Spleen (tissue), 11 donors: ENCODE results near the gene BTG2. TPM values are rescaled to one million over a fixed set of nuclear protein-coding genes. Genes with fewer than 3 reads are reported as not detected.

Source experiments
- DNase-seq: peaks from one replicate; pipeline ENCODE4 v3.0.0-alpha.2; 2020
- H3K27ac ChIP-seq, 8 donors: fragments of 200-600 bp; sonication (generic) in 7 of 8; 1 replicate in 4 of 8; 2 replicates in 4 of 8; pipeline versions ENCODE4 v1.5.0 to v1.8.0; 2016 to 2021; ENCODE audit warnings: inconsistent platforms in 4 of 8, mild to moderate bottlenecking in 4 of 8, moderate library complexity in 1 of 8
- H3K27me3 ChIP-seq, 7 donors: fragments of 200-600 bp; sonication (generic) in 6 of 7; replicated peaks in 1 of 7; 1 replicate in 4 of 7; 2 replicates in 3 of 7; pipeline versions ENCODE4 v1.5.0 to v1.8.0; 2016 to 2021; ENCODE audit warnings: inconsistent platforms in 3 of 7, mild to moderate bottlenecking in 1 of 7
- H3K36me3 ChIP-seq, 6 donors: fragments of 200-600 bp; sonication (generic) in 5 of 6; 1 replicate in 4 of 6; 2 replicates in 2 of 6; pipeline versions ENCODE4 v1.5.0 to v1.8.0; 2016 to 2021; ENCODE audit warnings: inconsistent platforms in 2 of 6
- H3K4me1 ChIP-seq, 6 donors: fragments of 200-600 bp; sonication (generic) in 5 of 6; 1 replicate in 3 of 6; 2 replicates in 3 of 6; pipeline versions ENCODE4 v1.5.0 to v1.8.0; 2016 to 2021; ENCODE audit warnings: inconsistent platforms in 3 of 6
- H3K4me3 ChIP-seq, 8 donors: fragments of 200-600 bp; sonication (generic) in 7 of 8; 1 replicate in 4 of 8; 2 replicates in 4 of 8; pipeline versions ENCODE4 v1.5.0 to v1.8.0; 2016 to 2021; ENCODE audit warnings: inconsistent platforms in 4 of 8, mild to moderate bottlenecking in 4 of 8, moderate library complexity in 2 of 8
- H3K9me3 ChIP-seq, 8 donors: fragments of 200-600 bp; sonication (generic) in 7 of 8; 1 replicate in 4 of 8; 2 replicates in 4 of 8; pipeline versions ENCODE4 v1.5.0 to v1.8.0; 2016 to 2021; ENCODE audit warnings: inconsistent platforms in 4 of 8
- POLR2A ChIP-seq, 3 donors: fragments of 450-650 bp; IDR thresholded peaks; one replicate each; pipeline ENCODE4 v1.5.1; 2017; ENCODE audit warnings: antibody characterized with exemption in 3 of 3, mild to moderate bottlenecking in 1 of 3
- POLR2AphosphoS5 ChIP-seq, 3 donors: sonication (generic); formaldehyde crosslinking; IDR thresholded peaks; one replicate each; pipeline ENCODE4 v1.5.1; 2017; ENCODE audit warnings: antibody characterized with exemption in 3 of 3
- WGBS, 5 donors: extraction: QIAGEN DNeasy Blood & Tissue Kit in 3 of 5; methylation state at CpG; one replicate each; pipeline versions ENCODE4 v1.1.5 to v1.1.7; 2013 to 2018; 5-methylcytosine and 5-hydroxymethylcytosine counted together
- intact Hi-C: fragments of 100-400 bp; cut with DNase I; formaldehyde crosslinking; loops from one replicate; pipeline ENCODE4 v1.15.0; 2023; ENCODE audit warnings: low total_unique reads
- polyA plus RNA-seq, 3 donors: library from polyadenylated mRNA; stranded (reverse); fragments of 200-250 nt; gene quantifications; one replicate each; pipeline ENCODE4 v1.2.1, GENCODE V29; 2013
- total RNA-seq, 7 donors: library from RNA; depleted of rRNA in 3 of 7; stranded (reverse); fragments of >200 nt in 3 of 7; fragmentation: NEBNext Ultra II Directional in 4 of 7; extraction: Animal tissue kit (Norgen Biotek cat#: 25700) in 4 of 7; gene quantifications; one replicate each; pipeline versions ENCODE4 v1.1.0 to v1.2.1, GENCODE V29; 2016 to 2021
- TF ChIP-seq, protein P1 (sequence below), 11 experiments: fragments of 200-600 bp in 7 of 11; fragments of 450-650 bp in 4 of 11; sonication (generic) in 4 of 11; IDR thresholded peaks in 8 of 11; conservative IDR thresholded peaks in 3 of 11; 1 replicate in 7 of 11; 2 replicates in 4 of 11; pipeline versions ENCODE4 v1.4.0 to v1.8.0; 2016 to 2021; ENCODE audit warnings: antibody characterized with exemption in 11 of 11, inconsistent platforms in 4 of 11, mild to moderate bottlenecking in 1 of 11
- donor health status: healthy with polysubstance abuse.
- donor health status: DM: no; HTN: no; CAD: no; lungs with moderate emphysema.
- donor health status: DM: no; HTN: no; CAD: no.
- donor health status: Bipolar disorder and iron deficiency.
- donor health status: healthy.
- donor health status: DM: no; HTN: no; CAD: no.
- donor health status: DM: yes; HTN: yes; CAD: no.

Gene BTG2
- total and polyA plus RNA-seq, 10 donors: 55.5 to 186 (median 124) TPM

DNA sequence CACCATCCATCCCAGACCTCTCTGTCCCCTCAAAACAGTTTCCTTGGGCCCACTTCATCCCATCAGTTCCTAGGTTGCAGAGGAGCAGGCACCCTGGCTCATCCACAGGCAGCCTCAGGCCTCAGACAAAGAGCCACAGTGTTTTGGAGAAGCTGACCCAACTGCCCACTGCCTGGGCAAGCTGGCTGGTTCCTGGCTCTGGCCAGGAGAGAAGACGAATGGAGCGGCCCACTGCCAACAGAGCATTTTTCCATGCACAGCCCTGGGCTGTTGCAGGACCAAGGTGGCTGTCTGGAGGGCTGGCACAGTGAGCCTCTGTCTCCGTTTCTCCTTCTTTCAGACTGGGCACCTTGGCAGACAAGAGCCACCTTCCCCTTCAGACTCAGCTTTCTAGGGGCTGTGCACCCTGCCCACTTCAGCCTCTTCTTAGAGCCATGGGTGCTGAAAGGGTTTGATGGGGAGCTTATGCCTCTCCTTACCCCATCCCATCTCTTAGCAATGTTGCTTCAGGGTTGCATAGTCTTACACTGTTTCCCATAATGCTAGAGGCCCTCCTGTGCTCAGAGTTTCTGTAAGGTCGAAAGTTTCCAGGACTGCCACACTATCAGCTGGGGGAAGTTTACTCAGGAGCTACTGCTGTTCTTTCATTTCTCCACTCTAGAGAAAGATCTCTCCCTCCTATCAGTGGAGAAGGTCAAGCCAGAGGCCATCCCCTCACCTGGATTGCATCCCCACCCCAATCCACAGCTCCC is 44.6 kb downstream of the BTG2 start:
- H3K27ac ChIP-seq: peak overlapping the region in 2 of 8 donors; percentile 33 to 50
- intact Hi-C loops: loop anchor here (10.0 kb wide), 1 partner anchor 355 kb away; no protein-coding TSS in a partner anchor
- DNase-seq: no peak
- no peak for TF ChIP-seq POLR2A (IDR thresholded peaks at IDR 0.05)
- TF ChIP-seq, protein P1, sequence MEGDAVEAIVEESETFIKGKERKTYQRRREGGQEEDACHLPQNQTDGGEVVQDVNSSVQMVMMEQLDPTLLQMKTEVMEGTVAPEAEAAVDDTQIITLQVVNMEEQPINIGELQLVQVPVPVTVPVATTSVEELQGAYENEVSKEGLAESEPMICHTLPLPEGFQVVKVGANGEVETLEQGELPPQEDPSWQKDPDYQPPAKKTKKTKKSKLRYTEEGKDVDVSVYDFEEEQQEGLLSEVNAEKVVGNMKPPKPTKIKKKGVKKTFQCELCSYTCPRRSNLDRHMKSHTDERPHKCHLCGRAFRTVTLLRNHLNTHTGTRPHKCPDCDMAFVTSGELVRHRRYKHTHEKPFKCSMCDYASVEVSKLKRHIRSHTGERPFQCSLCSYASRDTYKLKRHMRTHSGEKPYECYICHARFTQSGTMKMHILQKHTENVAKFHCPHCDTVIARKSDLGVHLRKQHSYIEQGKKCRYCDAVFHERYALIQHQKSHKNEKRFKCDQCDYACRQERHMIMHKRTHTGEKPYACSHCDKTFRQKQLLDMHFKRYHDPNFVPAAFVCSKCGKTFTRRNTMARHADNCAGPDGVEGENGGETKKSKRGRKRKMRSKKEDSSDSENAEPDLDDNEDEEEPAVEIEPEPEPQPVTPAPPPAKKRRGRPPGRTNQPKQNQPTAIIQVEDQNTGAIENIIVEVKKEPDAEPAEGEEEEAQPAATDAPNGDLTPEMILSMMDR (IDR thresholded peaks at IDR 0.05 in 8 of 11, conservative IDR thresholded peaks at IDR 0.05 in 3 of 11): no peak
- no peak for TF ChIP-seq POLR2AphosphoS5 (IDR thresholded peaks at IDR 0.05)
- H3K27me3 ChIP-seq: peaks cover 0 to 40% (median 0%) of the 10 kb centered on the region in 7 donors
- H3K36me3 ChIP-seq: no peaks in the 10 kb centered on the region
- WGBS, 5 donors: 83 to 89% (median 84%) methylated on average over 4 of the region's 4 CpGs
- peaks cover 0 to 20% (median 5%) of the 10 kb centered on the region in 6 donors for H3K4me1 ChIP-seq
- H3K4me3 ChIP-seq: peak overlapping the region in 1 of 8 donors; percentile 33
- no peaks in the 10 kb centered on the region for H3K9me3 ChIP-seq

DNA sequence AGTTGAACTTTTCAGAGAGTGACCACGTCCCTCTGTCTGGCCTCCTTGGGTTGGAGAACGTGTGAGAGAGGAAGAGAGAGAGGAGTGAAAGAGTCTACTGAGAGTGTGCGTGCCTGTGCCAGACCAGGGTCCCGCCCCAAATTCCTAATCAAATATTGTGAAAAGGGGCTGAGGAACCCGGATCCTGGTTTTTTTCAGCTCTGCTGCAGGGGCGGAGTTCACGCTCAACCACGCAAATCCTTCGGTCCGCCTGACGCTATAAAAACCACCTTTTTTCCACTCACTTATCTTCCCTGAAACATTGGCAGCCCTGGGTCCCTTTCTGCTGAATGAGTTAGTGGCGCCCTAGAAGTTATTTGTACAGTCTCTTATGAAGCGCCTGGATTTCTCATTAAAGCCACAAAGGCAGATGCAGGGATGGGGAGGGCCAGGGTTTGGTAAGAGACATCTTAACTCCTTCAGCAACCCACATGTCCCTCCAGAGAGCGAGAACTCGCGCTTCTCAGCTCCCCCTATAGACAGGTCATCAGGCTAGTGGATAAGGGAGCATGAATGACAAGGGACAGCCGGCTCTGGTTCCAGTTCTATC is 45.8 kb downstream of the BTG2 start, which contains the start of gene FMOD:
FMOD (minus strand) TSS at position 86 of the 589 bp plus-strand sequence. CDS start 2,852 bp downstream, outside the sequence.
- 19 to 47% (median 32%) methylated on average over 13 to 17 of the region's 17 CpGs for WGBS, 5 donors
- DNase-seq: no peak
- intact Hi-C loops: no loop called here
- H3K9me3 ChIP-seq: no peaks in the 10 kb centered on the region
- H3K4me3 ChIP-seq: peak within 1 kb of the TSS in 2 of 8 donors; percentile 17 to 33
- H3K4me1 ChIP-seq: peaks cover 0 to 17% (median 5%) of the 10 kb centered on the region in 6 donors
- TF ChIP-seq, protein P1 (IDR thresholded peaks at IDR 0.05 in 8 of 11, conservative IDR thresholded peaks at IDR 0.05 in 3 of 11): no peak
- TF ChIP-seq POLR2AphosphoS5 (IDR thresholded peaks at IDR 0.05) (peak in 1 of 3 donors; percentile 15), POLR2A (IDR thresholded peaks at IDR 0.05) (no peak)
- peak within 1 kb of the TSS in 4 of 8 donors; percentile 47 to 59 (median 53) for H3K27ac ChIP-seq
- H3K36me3 ChIP-seq: no peaks in the 10 kb centered on the region
- peaks cover 0 to 45% (median 0%) of the 10 kb centered on the region in 7 donors for H3K27me3 ChIP-seq

DNA sequence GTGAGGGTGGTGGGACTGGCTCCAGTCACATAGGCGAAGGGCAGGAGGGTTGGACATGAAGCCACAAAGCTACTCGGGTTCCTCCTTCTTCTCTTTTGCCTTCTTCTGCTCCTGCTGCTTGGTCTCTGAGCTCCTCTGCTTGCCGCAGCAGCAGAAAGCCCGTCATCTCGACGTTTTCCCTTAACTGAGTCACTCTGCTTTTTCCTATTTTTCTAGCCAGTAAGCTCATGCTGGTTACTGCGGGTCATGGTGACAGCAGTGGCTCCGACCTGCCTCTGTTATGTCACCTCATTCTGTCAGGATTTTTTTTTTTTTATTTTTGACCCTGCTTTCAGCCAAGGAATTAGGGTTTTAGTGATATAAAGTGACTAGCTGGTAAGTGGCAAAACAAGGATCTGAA is 48.2 kb downstream of the BTG2 start:
- Histone ChIP-seq H3K27me3 (peaks cover 0 to 34% (median 0%) of the 10 kb centered on the region in 7 donors), H3K9me3 (peaks cover 0 to 10% (median 4%) of the 10 kb centered on the region in 8 donors), H3K36me3 (no peaks in the 10 kb centered on the region), H3K4me1 (peaks cover 0 to 13% (median 3%) of the 10 kb centered on the region in 6 donors), H3K27ac (no peak overlapping the region), H3K4me3 (no peak overlapping the region)
- 71 to 78% (median 75%) methylated on average over 8 of the region's 8 CpGs for WGBS, 5 donors
- DNase-seq: no peak
- intact Hi-C loops: no loop called here
- TF ChIP-seq POLR2AphosphoS5 (IDR thresholded peaks at IDR 0.05) (no peak), POLR2A (IDR thresholded peaks at IDR 0.05) (no peak)
- TF ChIP-seq, protein P1 (IDR thresholded peaks at IDR 0.05 in 8 of 11, conservative IDR thresholded peaks at IDR 0.05 in 3 of 11): no peak

DNA sequence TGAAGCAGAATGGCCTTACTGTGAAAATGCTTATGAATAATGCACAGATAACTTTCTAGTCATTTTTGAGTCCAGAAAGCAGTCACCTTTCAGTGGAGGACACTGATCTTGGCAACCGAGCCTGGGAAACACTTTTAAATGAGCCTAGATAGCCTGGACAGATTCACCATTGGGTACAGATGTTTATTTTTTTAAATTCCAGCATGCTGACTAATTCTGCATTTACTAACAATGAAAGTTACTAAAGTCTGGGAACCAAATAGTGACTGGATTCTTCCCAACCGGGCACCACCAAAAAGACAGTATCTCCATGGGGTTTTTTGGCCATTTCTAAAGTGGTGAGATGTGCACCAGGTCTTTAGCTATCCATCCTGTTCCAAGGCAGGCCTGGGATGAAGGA is 48.9 kb downstream of the BTG2 start:
- no peak overlapping the region for H3K27ac ChIP-seq
- intact Hi-C loops: no loop called here
- TF ChIP-seq POLR2A (IDR thresholded peaks at IDR 0.05) (no peak), POLR2AphosphoS5 (IDR thresholded peaks at IDR 0.05) (no peak)
- TF ChIP-seq, protein P1 (IDR thresholded peaks at IDR 0.05 in 8 of 11, conservative IDR thresholded peaks at IDR 0.05 in 3 of 11): no peak
- H3K4me1 ChIP-seq: peaks cover 0 to 13% (median 3%) of the 10 kb centered on the region in 6 donors
- peaks cover 0 to 10% (median 4%) of the 10 kb centered on the region in 8 donors for H3K9me3 ChIP-seq
- H3K4me3 ChIP-seq: no peak overlapping the region
- 71 to 90% (median 86%) methylated on average over 2 of the region's 2 CpGs for WGBS, 5 donors
- H3K36me3 ChIP-seq: no peaks in the 10 kb centered on the region
- peaks cover 0 to 41% (median 0%) of the 10 kb centered on the region in 7 donors for H3K27me3 ChIP-seq
- no peak for DNase-seq
